Measurements from ENCODE around the gene OR10H3. TPM values are rescaled to one million over a fixed set of nuclear protein-coding genes. Genes with fewer than 3 reads are reported as not detected.
A peak's percentile ranks its signal among the peaks of the same experiment; 100 is the strongest.

The OR10H3 gene, protein sequence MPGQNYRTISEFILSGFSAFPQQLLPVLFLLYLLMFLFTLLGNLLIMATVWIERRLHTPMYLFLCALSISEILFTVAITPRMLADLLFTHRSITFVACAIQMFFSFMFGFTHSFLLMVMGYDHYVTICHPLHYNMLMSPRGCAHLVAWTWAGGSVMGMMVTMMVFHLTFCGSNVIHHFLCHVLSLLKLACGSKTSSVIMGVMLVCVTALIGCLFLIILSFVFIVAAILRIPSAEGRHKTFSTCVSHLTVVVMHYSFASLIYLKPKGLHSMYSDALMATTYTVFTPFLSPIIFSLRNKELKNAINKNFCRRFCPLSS
- not detected for total RNA-seq
- not detected for polyA plus RNA-seq (ENCODE audit: insufficient read depth, low read depth, low replicate concordance)
- long read RNA-seq, donor 1, result 0 reads
- long read RNA-seq, donor 2, result 0 reads

DNA sequence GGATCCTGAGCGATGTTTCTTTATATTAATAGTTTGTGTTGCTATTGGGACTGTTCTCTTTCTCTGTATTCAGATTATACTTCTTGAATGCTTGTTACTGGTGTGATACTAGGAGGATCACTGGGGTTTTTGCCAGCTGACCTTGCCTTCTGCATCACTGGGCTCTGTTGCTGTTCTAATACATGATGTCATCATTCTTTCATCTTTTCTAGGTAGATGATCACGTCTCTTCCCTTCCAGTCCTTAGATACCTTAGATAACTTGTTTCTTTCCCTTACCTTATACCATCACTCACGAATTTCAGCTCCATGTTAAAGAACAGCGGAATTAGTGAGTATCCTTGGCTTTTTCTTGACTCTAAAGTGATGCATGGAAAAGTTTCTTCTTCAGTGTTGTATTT is at the start of gene OR10H3:
Gene OR10H3 (plus strand): TSS at position 264 of the 400 bp plus-strand sequence. CDS start 3,408 bp downstream, outside the sequence.
- H3K4me3 ChIP-seq, result no peak within 1 kb of the TSS
- TF ChIP-seq, protein P1, sequence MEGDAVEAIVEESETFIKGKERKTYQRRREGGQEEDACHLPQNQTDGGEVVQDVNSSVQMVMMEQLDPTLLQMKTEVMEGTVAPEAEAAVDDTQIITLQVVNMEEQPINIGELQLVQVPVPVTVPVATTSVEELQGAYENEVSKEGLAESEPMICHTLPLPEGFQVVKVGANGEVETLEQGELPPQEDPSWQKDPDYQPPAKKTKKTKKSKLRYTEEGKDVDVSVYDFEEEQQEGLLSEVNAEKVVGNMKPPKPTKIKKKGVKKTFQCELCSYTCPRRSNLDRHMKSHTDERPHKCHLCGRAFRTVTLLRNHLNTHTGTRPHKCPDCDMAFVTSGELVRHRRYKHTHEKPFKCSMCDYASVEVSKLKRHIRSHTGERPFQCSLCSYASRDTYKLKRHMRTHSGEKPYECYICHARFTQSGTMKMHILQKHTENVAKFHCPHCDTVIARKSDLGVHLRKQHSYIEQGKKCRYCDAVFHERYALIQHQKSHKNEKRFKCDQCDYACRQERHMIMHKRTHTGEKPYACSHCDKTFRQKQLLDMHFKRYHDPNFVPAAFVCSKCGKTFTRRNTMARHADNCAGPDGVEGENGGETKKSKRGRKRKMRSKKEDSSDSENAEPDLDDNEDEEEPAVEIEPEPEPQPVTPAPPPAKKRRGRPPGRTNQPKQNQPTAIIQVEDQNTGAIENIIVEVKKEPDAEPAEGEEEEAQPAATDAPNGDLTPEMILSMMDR (IDR thresholded peaks at IDR 0.05), result no peak
- TF ChIP-seq POLR2A (IDR thresholded peaks at IDR 0.05), result no peak
- H3K36me3 ChIP-seq (ENCODE audit: low read depth, missing control alignments), result no peaks in the 10 kb centered on the region
- intact Hi-C loops (cut with DNase I; ENCODE audit: low total_unique reads), result no loop called here
- H3K27me3 ChIP-seq, result no peaks in the 10 kb centered on the region
- 61 to 69% methylated on average over 4 of the region's 4 CpGs for WGBS, 2 donors
- DNase-seq, result no peak
- no peaks in the 10 kb centered on the region for H3K9me3 ChIP-seq
- no peak within 1 kb of the TSS for H3K27ac ChIP-seq
- no peaks in the 10 kb centered on the region for H3K4me1 ChIP-seq

DNA sequence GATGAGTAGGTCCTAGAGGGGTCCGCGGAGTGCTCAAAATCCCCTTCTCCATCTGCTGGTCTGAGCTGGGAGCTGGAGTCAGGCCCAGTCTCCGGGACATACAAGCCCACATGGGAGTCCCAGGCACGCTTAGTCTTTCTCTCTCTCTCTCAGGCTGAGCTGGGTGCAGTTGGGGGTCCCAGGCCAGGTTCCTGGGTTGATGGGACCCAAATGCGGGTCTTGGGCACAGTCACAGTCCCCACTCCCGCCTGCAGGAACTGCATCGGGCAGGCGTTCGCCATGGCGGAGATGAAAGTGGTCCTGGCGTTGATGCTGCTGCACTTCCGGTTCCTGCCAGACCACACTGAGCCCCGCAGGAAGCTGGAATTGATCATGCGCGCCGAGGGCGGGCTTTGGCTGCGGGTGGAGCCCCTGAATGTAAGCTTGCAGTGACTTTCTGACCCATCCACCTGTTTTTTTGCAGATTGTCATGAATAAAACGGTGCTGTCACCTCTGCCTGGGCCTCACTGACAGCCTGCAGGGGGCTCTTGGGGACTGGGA is 41.1 kb upstream of the OR10H3 start:
- no peak for TF ChIP-seq POLR2A (IDR thresholded peaks at IDR 0.05)
- TF ChIP-seq, protein P1 (IDR thresholded peaks at IDR 0.05), result no peak
- 43 to 70% methylated on average over 13 to 19 of the region's 19 CpGs for whole genome bisulfite sequencing, 2 donors
- DNase-seq, result peak; percentile 53
- no peaks in the 10 kb centered on the region for H3K36me3 ChIP-seq (ENCODE audit: low read depth, missing control alignments)
- H3K27me3 ChIP-seq, result no peaks in the 10 kb centered on the region
- no peak overlapping the region for H3K27ac ChIP-seq
- H3K4me3 ChIP-seq, result peak overlapping the region; percentile 20 to 46
- intact Hi-C loops (cut with DNase I; ENCODE audit: low total_unique reads), result no loop called here
- no peaks in the 10 kb centered on the region for H3K9me3 ChIP-seq
- no peaks in the 10 kb centered on the region for H3K4me1 ChIP-seq

DNA sequence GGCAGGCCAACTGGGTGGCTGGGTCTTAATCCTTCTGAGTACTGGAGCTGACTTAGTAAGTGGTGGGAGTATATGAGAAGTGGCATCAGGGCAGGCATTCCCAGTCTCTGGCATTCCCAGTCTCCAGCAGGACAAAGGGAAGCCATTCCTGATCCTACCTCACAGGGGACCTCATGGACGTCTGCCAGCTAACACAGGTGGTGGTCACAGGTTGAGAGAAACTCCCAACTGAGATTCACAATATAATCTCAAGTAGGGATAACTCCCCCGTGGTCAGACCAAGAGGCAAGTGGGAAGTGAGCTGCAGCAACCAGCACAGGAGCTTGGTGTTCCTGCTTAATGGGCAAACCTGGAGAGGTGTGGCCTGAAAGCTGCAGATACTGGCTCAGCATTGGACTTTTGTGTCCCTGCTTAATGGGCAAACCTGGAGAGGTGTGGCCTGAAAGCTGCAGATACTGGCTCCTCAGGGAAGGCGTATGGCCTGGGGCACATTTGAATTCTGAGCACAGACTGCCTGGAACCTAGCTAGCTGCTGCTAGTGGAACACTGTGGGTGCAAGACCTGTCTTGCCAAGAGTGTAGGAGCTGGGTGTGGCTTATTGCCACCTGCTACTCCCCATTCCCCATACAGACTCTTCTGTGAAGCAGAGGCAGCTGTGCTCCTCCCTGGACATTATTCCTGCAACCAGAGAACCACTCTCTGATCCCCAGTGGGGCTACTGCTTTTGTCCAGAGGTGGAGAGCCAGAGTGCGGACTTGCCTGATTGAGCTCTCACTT is 35.8 kb upstream of the OR10H3 start:
- WGBS, 2 donors, result 78% methylated on average over 3 to 4 of the region's 4 CpGs
- H3K4me3 ChIP-seq, result no peak overlapping the region

DNA sequence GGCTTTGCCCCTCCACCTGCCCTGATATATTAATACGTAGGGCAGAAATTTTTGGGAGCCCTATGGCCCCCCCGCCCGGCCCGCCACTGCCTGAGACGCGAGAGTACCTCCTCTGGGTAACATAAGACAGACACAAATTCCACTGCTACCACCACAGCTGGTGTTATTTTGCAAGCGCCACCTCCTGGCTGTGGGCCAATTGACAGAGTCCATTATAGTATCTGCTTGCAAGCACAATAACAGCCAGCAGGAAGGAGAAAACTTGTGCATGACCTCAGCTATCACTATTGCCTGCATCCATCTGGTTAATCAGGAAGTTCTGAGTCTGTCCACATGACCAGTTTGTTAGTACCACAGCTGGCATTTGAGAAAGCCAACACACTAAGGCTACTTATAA is 35.3 kb upstream of the OR10H3 start:
- no peaks in the 10 kb centered on the region for H3K4me1 ChIP-seq
- no peaks in the 10 kb centered on the region for H3K9me3 ChIP-seq
- H3K4me3 ChIP-seq, result no peak overlapping the region
- 28 to 38% methylated on average over 6 to 7 of the region's 7 CpGs for WGBS, 2 donors
- H3K27ac ChIP-seq, result no peak overlapping the region
- no peaks in the 10 kb centered on the region for H3K27me3 ChIP-seq
- TF ChIP-seq, protein P1 (IDR thresholded peaks at IDR 0.05), result no peak
- TF ChIP-seq POLR2A (IDR thresholded peaks at IDR 0.05), result no peak
- DNase-seq, result peak; percentile 65
- H3K36me3 ChIP-seq (ENCODE audit: low read depth, missing control alignments), result no peaks in the 10 kb centered on the region
- intact Hi-C loops (cut with DNase I; ENCODE audit: low total_unique reads), result no loop called here

More for the DNA sequence above, 35.8 kb upstream of the OR10H3 start:
- TF ChIP-seq, protein P1 (IDR thresholded peaks at IDR 0.05), result no peak
- TF ChIP-seq POLR2A (IDR thresholded peaks at IDR 0.05), result no peak
- Histone ChIP-seq H3K9me3 (no peaks in the 10 kb centered on the region), H3K4me1 (no peaks in the 10 kb centered on the region), H3K27me3 (no peaks in the 10 kb centered on the region), H3K36me3 (ENCODE audit: low read depth, missing control alignments) (no peaks in the 10 kb centered on the region), H3K27ac (no peak overlapping the region)
- intact Hi-C loops (cut with DNase I; ENCODE audit: low total_unique reads), result no loop called here
- DNase-seq, result no peak
